Brain microvascular endothelial cell (primary cell): ENCODE measurements around the gene USH1C.

ENCODE experiments used
- DNase-seq: peaks from one replicate; pipeline ENCODE4 v3.0.0-alpha.2; 2020
- H3K27ac ChIP-seq: fragments of 250-450 bp; sonication (Bioruptor Pico); 2 replicates; pipeline ENCODE4 v1.5.1; 2020; ENCODE audit warnings: mild to moderate bottlenecking, moderate library complexity
- H3K27me3 ChIP-seq: fragments of 250-450 bp; sonication (Bioruptor Pico); replicated peaks from 2 replicates; pipeline ENCODE4 v1.5.1; 2020; ENCODE audit warnings: mild to moderate bottlenecking
- H3K36me3 ChIP-seq: fragments of 250-450 bp; sonication (Bioruptor Pico); replicated peaks from 2 replicates; pipeline ENCODE4 v1.5.1; 2020; ENCODE audit warnings: mild to moderate bottlenecking
- H3K4me3 ChIP-seq: 2 replicates; pipeline ENCODE4 v1.5.1; 2011; ENCODE audit warnings: low read depth, mild to moderate bottlenecking, control low read depth, low read length, moderate library complexity
- in situ Hi-C: cut with HindIII; loops from 2 replicates; pipeline ENCODE4 v1.10.0; 2017; ENCODE audit warnings: low sequenced_read_pairs, low pct_ligation_motif_present
- TF ChIP-seq, protein P1 (sequence below): IDR thresholded peaks from 2 replicates; pipeline ENCODE4 v1.5.1; 2011; ENCODE audit warnings: low read depth, mild to moderate bottlenecking, moderate library complexity, low read length, control low read depth, inconsistent platforms; ENCODE audit errors: missing control alignments

USH1C gene

GRCh38 chr11:17460406-17460805, 83.8 kb downstream of the USH1C start:
- Histone ChIP-seq H3K27ac (no peak overlapping the region), H3K27me3 (no peaks in the 10 kb centered on the region), H3K4me3 (no peak overlapping the region), H3K36me3 (no peaks in the 10 kb centered on the region)
- TF ChIP-seq, protein P1, sequence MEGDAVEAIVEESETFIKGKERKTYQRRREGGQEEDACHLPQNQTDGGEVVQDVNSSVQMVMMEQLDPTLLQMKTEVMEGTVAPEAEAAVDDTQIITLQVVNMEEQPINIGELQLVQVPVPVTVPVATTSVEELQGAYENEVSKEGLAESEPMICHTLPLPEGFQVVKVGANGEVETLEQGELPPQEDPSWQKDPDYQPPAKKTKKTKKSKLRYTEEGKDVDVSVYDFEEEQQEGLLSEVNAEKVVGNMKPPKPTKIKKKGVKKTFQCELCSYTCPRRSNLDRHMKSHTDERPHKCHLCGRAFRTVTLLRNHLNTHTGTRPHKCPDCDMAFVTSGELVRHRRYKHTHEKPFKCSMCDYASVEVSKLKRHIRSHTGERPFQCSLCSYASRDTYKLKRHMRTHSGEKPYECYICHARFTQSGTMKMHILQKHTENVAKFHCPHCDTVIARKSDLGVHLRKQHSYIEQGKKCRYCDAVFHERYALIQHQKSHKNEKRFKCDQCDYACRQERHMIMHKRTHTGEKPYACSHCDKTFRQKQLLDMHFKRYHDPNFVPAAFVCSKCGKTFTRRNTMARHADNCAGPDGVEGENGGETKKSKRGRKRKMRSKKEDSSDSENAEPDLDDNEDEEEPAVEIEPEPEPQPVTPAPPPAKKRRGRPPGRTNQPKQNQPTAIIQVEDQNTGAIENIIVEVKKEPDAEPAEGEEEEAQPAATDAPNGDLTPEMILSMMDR = no peak
- in situ Hi-C loops = no loop called here
- no peak for DNase-seq

- no peak overlapping the region for H3K27ac ChIP-seq
- no peak overlapping the region for H3K4me3 ChIP-seq
- no peaks in the 10 kb centered on the region for H3K36me3 ChIP-seq
- TF ChIP-seq, protein P1 = no peak
- no peaks in the 10 kb centered on the region for H3K27me3 ChIP-seq
- in situ Hi-C loops = no loop called here
- DNase-seq = no peak
These were observed 84.8 kb downstream of the USH1C start for GRCh38 chr11:17459236-17459896.

GRCh38 chr11:17458268-17458667, 85.9 kb downstream of the USH1C start:
- no peaks in the 10 kb centered on the region for H3K36me3 ChIP-seq
- in situ Hi-C loops = no loop called here
- H3K27me3 ChIP-seq = no peaks in the 10 kb centered on the region
- TF ChIP-seq, protein P1 = no peak
- no peak for DNase-seq
- H3K4me3 ChIP-seq = no peak overlapping the region
- H3K27ac ChIP-seq = no peak overlapping the region

DNA sequence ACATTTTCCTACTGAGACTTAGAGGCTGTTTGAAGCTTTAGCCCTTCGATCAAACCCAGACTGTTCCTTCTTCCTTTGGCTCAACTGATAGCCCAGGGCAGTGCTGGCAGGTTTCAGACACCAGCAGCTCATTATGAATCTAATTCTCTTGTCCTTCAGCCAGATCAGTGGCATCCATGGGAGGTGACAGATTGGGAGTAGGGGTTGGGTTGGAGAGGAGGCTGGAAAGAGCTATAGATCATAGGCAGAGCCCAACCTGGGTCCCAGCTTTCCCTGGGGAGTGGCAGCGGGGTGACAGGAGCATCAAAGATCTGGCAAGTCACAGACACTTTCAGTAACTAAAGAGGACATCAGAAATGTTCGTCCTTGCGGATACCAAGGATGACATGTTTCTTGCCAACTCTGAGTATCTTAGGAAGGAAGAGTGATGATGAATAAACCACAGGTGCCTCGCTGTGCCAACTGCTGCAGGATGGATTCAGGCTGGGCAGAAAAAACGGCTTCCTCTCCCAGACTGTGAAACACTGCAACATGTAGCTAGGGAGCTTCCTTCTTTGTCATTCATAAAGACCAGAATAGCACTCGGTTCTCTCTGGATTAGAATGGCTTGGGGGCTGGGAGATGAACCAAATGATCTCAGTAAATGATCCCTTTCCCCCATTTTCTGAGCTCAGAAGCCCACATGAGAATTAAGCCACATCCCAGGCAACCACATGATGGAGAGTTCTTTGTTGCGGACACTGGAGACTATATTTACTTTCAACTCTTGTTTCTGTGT, 86.6 kb downstream of the USH1C start:
- TF ChIP-seq, protein P1 = no peak

DNA sequence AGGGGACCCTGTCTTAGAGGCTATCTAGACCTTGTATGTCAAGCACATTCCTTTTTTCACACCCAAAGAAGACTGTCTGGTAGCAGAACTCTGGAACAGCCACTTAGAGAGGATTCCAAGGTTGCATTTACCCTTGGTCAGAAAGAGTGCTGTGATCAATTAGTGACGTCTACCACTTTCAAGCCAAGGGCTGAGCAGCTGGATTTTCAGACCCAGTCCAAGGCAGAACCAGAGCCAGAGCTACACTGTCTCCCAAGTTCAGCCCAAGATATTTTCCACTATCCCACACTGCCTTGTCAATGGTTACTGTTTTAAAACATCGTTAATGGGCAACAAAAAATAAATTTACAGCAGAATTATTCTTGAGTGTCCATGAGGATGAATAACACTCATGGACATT, 91.5 kb downstream of the USH1C start:
- in situ Hi-C loops = no loop called here
- no peak overlapping the region for H3K4me3 ChIP-seq
- H3K36me3 ChIP-seq = no peaks in the 10 kb centered on the region
- no peak overlapping the region for H3K27ac ChIP-seq
- H3K27me3 ChIP-seq = no peaks in the 10 kb centered on the region
- TF ChIP-seq, protein P1 = no peak
- DNase-seq = no peak

More for the DNA sequence above, 86.6 kb downstream of the USH1C start:
- Histone ChIP-seq H3K4me3 (no peak overlapping the region), H3K36me3 (no peaks in the 10 kb centered on the region), H3K27ac (no peak overlapping the region), H3K27me3 (no peaks in the 10 kb centered on the region)
- in situ Hi-C loops = no loop called here
- no peak for DNase-seq
